HG03175 (cell line): ENCODE measurements around the gene ZACN.

Experiments
- ATAC-seq: cut with Tn5 transposase; IDR thresholded peaks from one replicate; pipeline ENCODE4 v1.9.1; 2021; ENCODE audit warnings: mild to moderate bottlenecking, moderate library complexity; ENCODE audit not compliant: unreplicated experiment

ZACN gene

DNA sequence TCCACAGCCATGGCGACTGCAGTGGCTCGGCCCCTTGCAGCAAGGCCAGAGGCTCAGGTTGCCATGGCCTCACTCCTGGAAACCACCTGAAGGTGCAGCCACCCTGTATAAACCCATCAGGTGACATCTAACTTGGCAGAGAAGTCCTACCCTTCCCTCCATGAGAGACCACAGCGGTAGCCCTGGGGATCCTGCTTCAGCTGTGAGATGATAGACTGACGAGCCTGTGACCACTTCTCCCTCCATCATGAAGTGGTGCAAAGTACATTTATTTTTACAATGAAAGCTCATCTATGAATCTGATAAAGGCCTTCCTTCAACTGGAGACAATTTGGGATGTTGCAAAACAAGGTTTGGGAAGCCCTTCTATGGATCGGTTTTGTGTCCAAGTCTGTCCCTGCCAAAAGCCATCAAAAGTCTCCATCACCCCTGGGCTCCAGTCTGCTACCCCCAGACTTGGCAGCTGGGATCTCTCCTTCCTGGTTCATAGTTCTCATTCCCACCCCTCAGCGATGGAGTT lies 1.8 kb downstream of the ZACN start:
- no peak for ATAC-seq

DNA sequence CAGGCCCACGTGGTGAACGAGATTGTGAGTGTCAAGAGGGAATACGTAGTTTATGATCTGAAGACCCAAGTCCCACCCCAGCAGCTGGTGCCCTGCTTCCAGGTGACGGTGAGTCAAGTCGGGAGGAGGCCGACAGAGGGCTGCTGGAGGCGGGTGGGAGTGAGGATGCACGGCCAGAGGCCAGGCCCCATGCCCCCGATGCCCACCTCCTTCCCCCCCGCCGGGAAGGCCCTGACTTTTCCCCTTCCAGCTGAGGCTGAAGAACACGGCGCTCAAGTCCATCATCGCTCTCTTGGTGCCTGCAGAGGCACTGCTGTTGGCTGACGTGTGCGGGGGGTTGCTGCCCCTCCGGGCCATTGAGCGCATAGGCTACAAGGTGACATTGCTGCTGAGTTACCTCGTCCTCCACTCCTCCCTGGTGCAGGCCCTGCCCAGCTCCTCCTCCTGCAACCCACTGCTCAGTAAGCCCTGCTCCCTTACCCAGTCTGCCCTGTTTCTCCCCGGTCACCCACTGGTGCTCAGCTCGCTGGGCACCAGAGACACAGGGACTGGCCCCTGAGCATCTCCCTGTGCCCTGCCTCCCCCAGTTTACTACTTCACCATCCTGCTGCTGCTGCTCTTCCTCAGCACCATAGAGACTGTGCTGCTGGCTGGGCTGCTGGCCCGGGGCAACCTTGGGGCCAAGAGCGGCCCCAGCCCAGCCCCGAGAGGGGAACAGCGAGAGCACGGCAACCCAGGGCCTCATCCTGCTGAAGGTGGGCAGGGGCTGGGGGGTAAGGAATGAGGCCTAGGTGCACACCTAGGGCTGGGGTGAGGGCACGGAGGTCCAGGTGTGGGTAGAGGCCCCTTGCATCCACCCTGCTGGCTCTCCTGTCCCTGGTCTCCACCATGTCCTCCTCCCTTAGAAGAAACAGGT lies 2.6 kb downstream of the ZACN start:
- no peak for ATAC-seq

DNA sequence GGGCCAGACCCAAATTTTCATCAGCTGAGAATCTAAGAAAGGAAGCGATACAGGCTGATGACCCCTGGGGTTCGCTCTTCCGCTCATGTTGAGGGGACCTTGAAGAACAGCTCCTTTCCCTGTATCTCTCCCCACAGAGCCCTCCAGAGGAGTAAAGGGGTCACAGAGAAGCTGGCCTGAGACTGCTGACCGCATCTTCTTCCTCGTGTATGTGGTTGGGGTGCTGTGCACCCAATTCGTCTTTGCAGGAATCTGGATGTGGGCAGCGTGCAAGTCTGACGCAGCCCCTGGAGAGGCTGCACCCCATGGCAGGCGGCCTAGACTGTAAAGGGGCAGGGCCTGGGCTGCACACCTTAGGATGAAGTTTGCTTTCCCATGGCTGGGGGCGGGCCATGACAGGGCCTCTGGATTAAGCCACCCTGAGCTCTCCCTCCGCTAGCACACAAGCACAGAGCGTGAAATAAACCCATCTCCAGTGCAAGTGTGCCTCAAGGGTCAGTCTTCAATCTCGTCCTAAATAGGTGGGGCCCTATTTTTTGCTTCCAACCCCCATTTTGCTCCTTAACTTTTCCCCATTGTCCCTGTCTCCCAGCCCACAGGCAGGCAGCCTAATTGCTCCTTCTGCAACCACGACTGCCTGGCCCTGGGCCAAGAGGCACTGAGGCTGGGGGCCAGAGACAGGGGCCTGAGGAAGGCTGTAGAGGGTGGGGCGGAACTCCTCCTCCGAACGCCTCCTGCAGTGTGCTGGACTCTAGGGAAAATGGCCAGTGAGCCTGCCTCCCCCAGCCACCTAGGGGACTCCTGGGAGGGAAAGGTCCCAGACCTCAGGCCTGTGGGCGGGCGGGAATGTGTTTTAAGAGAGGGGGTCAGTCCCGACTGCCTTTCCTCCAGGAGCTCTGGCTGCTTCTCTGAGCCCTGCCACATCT lies 3.6 kb downstream of the ZACN start:
- ATAC-seq: no peak

DNA sequence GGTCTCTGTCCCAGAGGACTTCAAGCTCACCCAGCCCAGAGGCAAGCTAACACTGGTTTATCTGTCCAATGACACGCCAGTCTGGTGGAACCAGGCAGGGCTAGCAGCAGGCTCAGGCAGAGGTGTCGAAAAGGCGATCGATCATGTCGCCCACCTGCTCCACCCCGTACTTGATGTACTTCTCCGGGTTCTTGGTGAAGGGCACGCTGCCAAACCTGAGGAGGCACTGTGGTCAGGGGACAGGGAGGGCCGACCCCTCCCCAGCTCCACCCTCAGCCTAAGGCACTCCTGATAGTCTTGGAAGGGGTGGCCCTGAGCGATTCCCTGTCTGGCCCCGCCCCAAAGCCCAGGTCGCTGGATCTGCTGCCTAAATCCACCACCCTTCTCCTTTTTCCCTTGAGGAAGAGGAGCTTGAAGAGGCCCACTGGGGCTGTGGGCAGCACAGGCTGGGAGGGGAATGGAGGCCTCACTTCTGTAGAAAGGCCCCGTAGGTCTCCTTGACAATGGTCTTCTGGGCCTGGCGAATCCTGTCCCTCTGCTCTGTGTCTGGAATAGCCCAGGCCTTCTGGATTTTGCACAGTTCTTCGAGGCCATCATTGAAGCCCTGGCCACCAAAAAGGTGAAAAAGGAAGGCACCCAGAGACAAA lies 4.7 kb downstream of the ZACN start:
- ATAC-seq: no peak

DNA sequence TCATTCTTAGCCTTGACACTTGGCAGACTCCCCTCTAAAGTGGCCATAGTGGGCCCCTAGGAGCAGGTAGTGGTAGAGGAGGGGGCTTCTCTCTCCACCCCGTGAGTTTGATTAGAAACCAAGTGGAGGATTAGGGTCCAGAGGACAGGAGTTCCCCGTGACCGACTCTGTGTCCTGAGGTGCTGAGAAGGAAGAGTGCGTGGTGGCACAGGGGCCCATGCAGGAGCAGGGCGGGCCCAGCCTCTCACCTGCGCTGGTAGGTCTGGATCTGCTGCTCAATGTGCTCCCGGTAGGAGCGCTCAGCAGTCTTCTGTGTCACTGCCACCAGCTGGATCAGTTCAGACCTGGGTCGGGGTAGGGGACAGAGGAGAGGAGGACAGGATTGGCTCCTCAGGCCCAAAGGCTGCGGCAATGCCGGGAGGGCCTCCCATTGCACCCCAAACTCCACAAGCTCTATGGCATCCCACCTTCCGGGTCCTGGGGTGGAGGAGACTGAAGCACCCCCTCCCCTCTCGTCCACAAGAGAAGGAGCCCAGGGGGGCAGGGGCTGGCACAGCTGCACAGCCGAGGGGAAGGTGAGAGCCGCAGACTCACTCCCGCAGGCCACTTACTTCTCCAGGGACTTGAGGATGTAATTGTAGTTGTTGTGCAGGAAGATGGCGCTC lies 6.2 kb downstream of the ZACN start:
- no peak for ATAC-seq

DNA sequence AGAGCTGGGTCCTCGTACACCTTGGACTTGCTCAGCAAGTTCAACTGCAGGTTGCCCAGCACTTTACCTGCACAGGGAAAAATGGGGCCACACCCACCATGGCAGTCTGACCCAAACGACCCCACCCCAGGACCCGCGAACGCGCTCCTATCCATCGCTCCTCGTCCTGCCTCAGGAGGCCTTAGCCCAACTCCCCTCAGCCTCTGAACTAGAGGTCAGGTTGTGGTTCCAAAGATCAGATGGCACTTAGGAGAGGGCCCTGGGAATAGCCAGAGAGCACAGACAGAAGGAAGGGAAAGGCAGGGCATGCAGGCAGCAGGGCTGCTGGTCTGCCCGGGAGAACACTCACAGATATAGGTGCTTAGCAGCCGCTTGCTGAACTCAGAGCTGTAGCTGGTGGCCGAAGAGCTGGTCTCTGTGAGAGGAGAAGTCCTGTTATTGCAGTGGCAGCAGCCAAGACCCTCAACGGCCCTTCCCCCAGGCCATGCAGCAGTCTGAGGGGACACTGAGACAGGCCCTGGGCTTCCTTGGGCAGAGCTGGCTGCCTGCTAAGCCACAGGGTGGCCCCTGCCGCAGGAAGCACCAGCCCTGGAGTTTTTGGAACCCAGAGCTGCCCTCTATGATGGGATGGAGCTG lies 6.9 kb downstream of the ZACN start:
- ATAC-seq: no peak

DNA sequence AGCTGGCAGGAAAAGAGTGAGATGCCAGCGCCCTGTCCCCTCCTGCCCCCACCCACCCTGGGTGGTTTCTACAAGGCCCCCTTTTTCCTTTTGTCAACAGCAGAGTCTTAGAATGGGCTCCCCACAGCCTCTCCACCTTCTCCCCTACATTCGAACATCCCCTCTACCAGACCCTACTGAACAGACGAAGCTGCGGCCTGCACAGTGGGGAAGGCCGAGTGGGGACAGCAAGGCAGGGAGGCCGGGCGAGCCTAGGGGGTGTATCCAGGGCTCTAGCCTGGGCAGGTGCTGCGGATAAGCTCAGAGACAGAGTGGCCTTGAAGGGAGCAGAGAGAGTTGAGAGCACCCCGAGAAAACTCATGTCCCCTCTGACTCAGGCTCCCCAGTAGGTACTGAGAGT lies 7.4 kb downstream of the ZACN start:
- ATAC-seq: no peak

DNA sequence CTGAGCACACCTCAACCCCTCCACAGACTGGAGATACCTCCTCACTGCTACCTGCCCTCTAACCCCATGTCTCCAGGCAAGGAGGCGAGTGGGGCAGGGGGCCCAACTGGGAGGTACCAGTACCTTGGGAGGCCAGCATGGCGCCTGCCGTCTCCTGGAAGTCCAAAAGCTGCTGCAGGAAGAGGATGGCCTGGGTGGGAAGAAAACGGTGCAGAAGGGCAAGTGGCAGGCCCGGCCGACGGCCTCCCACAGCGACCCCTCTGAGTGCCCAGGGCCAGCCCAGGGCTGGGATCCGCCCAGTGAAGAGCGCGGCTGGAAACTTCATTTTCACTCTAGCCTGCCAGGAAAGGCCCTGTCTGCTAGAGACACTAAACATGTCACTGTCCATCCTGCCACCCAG lies 8.5 kb downstream of the ZACN start:
- no peak for ATAC-seq

DNA sequence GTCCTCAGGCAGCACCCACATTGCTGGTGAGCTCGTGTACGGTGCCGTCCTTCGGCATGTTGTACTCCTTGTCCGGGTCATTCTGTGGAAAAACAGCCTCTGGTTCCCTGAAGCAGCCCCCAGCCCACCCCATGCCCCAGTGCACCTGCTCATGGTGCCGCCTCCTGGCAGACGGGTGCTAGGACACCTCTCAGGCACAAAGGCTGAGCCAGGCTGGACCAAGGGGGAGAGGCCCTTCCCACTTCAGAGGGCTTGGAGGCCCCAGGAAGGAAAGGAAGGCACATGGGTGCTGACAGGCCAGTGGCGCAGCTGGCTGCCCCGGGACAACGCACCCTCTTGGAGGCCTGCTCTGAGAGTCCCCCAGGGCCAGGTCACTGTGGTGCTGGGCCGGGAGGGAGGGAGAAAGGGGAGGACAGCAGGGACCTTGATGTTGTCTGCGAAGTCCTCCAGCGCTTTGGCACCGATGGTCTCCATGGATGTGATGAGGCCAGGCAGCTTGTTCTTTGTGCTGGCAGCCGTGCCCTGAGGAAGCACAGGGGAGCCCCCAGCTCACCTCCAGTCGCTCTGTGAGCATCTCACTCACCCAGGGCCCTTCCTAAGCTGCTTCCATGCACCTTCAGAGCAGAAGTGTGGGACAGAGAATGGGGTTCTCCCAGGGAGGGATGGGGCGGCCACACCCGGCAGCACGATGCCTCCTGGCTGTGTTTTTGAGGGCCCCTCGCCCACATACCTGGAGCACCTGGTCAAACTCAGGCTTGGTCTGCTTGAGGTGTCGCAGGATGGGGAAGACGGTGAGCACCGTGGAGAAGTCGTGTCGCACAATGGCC lies 9.3 kb downstream of the ZACN start:
- no peak for ATAC-seq

DNA sequence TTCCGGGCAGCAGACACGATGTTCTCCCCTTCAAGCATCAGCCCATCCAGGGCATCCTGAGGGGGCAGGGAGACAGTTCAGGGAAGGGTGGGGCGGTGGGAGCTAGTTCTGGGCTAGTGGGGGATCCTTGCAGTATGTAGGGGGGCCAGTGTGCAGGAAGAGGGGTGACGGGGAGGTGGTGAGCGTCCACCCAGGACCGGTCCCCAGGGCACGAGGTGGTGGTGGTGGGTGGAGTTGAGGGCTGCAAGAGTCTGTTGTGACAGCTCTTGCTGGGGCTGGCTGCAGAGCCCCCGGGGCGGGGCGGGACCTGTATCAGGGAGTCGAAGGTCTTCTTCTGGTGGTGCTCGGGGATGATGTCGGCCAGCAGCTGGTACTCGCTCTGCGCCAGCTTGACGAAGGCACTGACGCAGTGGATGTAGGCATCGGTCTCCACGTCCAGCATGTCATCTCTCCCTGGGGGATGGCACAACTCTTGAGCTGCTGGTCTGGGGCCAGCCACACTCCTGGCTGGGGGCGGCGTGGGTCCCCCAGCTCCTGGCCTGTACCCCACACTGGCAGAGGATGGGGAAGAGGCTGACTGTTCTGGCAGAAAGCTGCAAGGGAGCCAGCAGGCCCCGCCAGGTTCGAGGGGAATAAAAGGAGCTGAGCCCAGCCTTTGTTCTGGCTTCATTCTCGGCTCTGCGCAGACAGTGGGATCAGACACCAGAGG lies 10.0 kb downstream of the ZACN start:
- ATAC-seq: no peak

DNA sequence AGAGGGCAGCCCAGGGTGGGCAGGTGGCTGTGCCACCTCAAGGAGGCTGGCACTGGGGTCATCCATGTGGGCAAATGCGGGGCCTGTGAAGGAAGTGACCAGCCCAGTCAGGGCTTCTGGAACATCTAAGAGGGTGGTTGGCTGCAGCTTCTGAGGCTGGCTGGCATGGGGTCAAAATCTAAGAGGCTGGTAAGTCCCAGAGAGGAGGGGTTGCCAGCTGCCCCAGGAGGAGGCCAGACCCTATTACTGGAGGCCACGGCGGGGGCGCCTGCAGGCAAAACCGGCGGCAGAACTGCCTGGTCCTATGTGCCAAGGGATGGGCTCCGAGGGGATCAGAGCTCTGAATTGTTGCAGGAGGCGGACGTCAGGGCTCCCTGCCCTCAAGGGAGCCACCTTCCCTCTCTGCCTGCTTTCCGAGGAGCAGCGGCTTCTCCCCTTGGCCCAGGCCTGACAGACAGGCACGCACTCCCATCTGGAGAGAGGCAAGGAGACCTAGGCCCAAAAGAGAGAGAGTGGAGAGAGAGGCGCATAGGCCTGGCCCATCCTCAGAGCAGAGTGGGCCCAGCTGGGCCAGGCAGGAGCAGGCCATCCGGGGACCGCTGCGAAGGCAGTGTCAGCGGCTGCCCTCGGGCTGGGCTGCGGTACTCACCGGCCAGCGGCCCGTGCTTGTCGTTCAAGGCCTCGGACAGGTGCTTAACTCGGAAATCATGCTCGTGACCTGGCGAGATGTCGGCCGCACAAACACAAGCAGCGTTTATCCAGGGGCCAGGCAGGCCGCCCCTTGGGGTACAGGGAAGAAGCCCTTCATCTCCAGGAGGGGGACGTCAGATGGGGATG lies 10.9 kb downstream of the ZACN start:
- no peak for ATAC-seq

DNA sequence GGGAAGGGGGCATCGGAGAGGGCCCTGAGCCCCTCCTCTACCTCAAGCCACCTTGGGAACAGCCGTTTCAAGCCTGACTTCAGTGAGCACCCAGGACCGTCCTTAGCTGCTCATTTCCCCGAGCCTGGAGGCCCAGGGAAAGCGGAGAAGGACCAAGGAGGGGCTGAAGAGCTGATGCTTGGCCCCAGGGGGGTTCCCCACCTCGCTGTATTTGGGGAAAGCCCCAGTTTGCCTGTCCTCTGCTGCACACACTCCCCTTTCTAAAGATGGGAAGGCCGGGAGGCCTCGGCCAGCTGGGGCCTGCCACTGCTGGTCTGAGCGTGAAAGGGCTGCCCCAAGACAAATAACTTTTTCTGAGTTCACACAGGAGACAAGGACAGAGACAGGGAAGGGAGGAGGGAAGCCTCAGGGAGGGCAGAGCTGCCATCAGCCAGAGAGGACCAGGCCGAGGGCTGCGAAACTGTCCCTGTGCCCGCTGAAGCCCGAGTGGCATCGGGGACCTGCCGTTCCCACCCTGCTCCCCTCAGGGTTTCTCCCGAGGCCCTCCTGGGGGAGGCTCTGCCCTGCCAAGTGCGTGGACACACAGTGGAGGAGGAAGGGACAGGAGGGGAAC lies 11.6 kb downstream of the ZACN start:
- ATAC-seq: no peak

DNA sequence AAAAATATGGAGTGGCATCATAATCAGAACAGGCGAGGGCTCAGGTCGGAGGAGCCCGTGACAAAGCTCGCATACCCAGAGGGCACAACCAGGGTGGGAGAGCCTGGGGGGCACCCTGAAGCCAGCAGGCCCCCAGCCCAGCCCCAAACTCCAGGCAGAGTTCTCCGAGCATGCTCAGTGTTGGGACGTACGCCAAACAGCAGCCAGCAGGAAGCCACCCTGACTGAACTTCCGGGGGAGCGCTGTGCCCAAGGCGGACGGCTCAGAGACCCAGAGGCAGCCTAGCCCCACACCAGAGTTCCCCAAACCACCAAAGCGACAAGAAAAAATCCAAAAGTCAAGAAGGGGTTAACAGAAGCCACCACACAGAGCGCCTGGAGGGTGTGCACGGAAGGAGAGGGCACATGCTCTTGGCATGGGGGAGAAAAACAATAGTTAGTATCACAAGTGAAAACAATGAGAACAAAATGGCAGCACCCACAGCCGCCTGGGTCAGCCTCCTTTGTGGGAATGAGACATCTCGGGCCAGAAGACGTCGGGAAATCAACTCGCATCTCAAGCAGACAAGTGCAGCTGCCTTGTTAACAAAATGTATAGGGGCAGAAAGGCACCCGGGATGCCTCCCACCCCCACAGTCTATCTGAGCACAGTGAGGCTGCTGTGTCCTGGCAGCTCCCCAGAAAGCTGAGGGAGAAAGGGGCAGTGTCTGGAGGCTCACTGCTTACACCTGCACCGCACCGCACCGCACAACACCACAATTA lies 12.7 kb downstream of the ZACN start:
- no peak for ATAC-seq

DNA sequence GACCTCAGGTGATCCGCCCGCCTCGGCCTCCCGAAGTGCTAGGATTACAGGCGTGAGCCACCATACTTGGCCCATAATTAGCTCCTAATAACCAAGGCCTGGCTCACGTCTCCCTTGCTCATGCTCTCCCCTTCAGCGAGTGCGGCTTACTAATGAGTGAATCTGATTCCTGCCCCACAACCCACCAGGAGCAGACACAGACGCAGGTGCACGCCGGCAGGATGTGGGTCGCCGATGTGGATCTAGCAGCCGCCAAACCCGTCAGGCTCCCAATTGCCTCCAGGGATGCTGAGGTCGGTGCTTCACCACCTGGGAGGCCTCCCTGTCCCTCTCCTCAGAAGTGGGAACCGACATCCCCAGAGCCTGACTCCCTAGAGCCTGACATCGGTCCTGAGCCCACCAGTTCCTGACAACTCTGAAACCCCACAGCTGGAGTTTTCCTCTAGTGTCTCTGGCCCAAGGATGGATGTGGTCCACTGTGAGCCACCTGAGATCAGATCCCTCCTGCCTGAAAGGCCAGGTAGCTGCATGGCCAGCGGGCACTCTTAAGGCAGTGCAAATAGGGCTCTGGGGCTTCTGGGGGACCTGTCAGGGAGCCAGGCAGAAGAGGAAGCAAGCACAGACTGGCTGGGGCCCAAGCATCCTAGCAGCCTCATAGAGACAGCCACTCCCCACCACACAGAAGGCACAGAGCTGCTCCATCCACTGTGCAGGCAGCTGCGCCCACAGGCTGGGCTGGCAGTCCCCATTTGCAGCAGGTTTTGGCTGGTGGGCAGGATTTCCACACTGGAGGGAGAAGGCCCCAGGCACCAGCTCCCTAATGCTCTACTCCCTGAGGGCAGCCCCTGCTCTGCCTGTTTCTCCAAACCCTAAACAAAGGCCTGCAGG lies 13.8 kb downstream of the ZACN start:
- no peak for ATAC-seq

DNA sequence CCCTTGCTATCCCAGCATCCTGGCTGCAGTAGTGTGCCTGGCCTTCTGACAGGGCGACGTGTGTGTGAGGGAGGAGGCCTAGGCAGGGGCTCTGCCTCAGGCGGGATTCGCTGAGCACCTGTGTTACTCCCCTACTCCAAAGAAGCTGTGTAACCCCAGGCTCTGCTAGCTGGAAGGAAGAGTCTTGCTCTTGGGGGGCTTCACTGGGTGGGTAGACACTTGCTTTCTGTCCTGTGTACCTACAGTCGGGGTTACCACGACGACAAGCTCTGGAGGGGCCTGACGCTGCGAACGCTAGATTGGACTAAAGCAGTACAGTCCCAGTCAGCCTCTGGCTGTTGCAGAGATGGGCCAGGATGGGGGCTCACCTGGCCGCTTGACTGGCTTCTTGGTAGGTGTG lies 15.1 kb downstream of the ZACN start:
- no peak for ATAC-seq

DNA sequence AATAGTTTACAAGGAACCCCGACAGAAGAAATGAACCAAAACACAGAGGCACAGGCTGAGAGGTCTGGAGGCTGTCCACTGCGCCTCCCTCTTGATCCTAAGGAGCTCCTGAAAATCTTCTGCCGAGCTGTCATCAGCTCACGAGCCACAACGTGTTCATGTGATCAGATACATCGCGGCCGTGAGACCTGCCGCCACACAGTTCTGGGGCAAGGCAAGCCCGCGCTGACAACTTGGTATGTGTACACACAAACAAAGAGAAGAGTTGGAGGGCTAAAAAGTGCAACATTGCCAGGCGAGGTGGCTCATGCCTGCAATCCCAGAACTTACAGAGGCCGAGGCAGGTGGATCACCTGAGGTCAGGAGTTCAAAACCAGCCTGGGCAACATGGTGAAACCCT lies 17.0 kb downstream of the ZACN start:
- no peak for ATAC-seq
